ENCODE results near the gene TMEM205.
"Not testable (repeated sequence)": the region's sequence is repeated elsewhere in the genome, so short reads cannot be mapped to it uniquely, and the experiment has no call there.

Gene TMEM205

GRCh38 chr19:11346104-11346940 lies at the start of gene TMEM205, which contains the start of gene CCDC159:
TMEM205 (minus strand) TSS chr19:11346268; CDS start chr19:11345619, 649 bp downstream.
CCDC159 (plus strand) TSS chr19:11346519; CDS start chr19:11346607, 88 bp downstream.
- in situ Hi-C loops (cut with MboI; ENCODE audit: low sequenced_read_pairs) = no loop called here

- in situ Hi-C loops (cut with MboI; ENCODE audit: low sequenced_read_pairs) = no loop called here
These were observed 45.0 kb upstream of the TMEM205 start for GRCh38 chr19:11390933-11391680.

- in situ Hi-C loops (cut with MboI; ENCODE audit: low sequenced_read_pairs) = no loop called here
These were observed 44.3 kb upstream of the TMEM205 start for GRCh38 chr19:11390359-11390758.

GRCh38 chr19:11387162-11388034 lies 41.3 kb upstream of the TMEM205 start:
- in situ Hi-C loops (cut with MboI; ENCODE audit: low sequenced_read_pairs) = no loop called here

GRCh38 chr19:11384778-11385129 lies 38.7 kb upstream of the TMEM205 start:
- in situ Hi-C loops (cut with MboI; ENCODE audit: low sequenced_read_pairs) = no loop called here

- in situ Hi-C loops (cut with MboI; ENCODE audit: low sequenced_read_pairs) = no loop called here
These were observed 37.6 kb upstream of the TMEM205 start for GRCh38 chr19:11383706-11384048.

- in situ Hi-C loops (cut with MboI; ENCODE audit: low sequenced_read_pairs) = no loop called here
These were observed 37.0 kb upstream of the TMEM205 start for GRCh38 chr19:11382898-11383705.

GRCh38 chr19:11380653-11381537 lies 34.8 kb upstream of the TMEM205 start:
- in situ Hi-C loops (cut with MboI; ENCODE audit: low sequenced_read_pairs) = no loop called here

GRCh38 chr19:11379857-11380350 lies 33.8 kb upstream of the TMEM205 start:
- in situ Hi-C loops (cut with MboI; ENCODE audit: low sequenced_read_pairs) = no loop called here

- in situ Hi-C loops (cut with MboI; ENCODE audit: low sequenced_read_pairs) = not testable (repeated sequence)
These were observed 33.3 kb upstream of the TMEM205 start for GRCh38 chr19:11379269-11379845.

- in situ Hi-C loops (cut with MboI; ENCODE audit: low sequenced_read_pairs) = no loop called here
These were observed 32.5 kb upstream of the TMEM205 start for GRCh38 chr19:11378319-11379189.

GRCh38 chr19:11377756-11378155 lies 31.7 kb upstream of the TMEM205 start:
- in situ Hi-C loops (cut with MboI; ENCODE audit: low sequenced_read_pairs) = no loop called here

GRCh38 chr19:11377237-11377636 lies 31.2 kb upstream of the TMEM205 start:
- in situ Hi-C loops (cut with MboI; ENCODE audit: low sequenced_read_pairs) = no loop called here

GRCh38 chr19:11375143-11375948 lies 29.3 kb upstream of the TMEM205 start:
- in situ Hi-C loops (cut with MboI; ENCODE audit: low sequenced_read_pairs) = no loop called here

GRCh38 chr19:11374433-11375142 lies 28.5 kb upstream of the TMEM205 start, which contains the start of gene SWSAP1:
SWSAP1 (plus strand) TSS chr19:11374666; CDS start chr19:11374681, 15 bp downstream.
- in situ Hi-C loops (cut with MboI; ENCODE audit: low sequenced_read_pairs) = no loop called here

GRCh38 chr19:11373885-11374432 lies 27.9 kb upstream of the TMEM205 start:
- in situ Hi-C loops (cut with MboI; ENCODE audit: low sequenced_read_pairs) = no loop called here
